PC-3 (cell line): ENCODE measurements around the gene ERICH3.

Experiments used
- EZH2 ChIP-seq: fragments of 300-600 bp; sonication (generic); IDR thresholded peaks from one replicate; pipeline ENCODE4 v1.6.1; 2017; ENCODE audit warnings: antibody characterized with exemption, mild to moderate bottlenecking, low read length; ENCODE audit not compliant: unreplicated experiment
- TF ChIP-seq, protein P1 (sequence below): fragments of 300-600 bp; sonication (generic); conservative IDR thresholded peaks from 2 replicates; pipeline ENCODE4 v1.5.1; 2017; ENCODE audit warnings: antibody characterized with exemption, low read depth, mild to moderate bottlenecking, low read length

- TF ChIP-seq, protein P1, sequence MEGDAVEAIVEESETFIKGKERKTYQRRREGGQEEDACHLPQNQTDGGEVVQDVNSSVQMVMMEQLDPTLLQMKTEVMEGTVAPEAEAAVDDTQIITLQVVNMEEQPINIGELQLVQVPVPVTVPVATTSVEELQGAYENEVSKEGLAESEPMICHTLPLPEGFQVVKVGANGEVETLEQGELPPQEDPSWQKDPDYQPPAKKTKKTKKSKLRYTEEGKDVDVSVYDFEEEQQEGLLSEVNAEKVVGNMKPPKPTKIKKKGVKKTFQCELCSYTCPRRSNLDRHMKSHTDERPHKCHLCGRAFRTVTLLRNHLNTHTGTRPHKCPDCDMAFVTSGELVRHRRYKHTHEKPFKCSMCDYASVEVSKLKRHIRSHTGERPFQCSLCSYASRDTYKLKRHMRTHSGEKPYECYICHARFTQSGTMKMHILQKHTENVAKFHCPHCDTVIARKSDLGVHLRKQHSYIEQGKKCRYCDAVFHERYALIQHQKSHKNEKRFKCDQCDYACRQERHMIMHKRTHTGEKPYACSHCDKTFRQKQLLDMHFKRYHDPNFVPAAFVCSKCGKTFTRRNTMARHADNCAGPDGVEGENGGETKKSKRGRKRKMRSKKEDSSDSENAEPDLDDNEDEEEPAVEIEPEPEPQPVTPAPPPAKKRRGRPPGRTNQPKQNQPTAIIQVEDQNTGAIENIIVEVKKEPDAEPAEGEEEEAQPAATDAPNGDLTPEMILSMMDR, result no peak
- no peak for TF ChIP-seq EZH2
These were observed 871 bp upstream of the ERICH3 start for GRCh38 chr1:74674278-74675048.
